Activated naive CD8-positive, alpha-beta T cell treated with anti-CD3 and anti-CD28 coated beads for 36 hours (primary cell): ENCODE results near the gene NAGS. TPM values are rescaled to one million over a fixed set of nuclear protein-coding genes. Genes with fewer than 3 reads are reported as not detected.
A peak's percentile ranks its signal among the peaks of the same experiment; 100 is the strongest.
"Not testable (repeated sequence)": the region's sequence is repeated elsewhere in the genome, so short reads cannot be mapped to it uniquely, and the experiment has no call there.

Experiments used
- DNase-seq: peaks from one replicate; pipeline ENCODE4 v3.0.0; 2021
- H3K27ac Mint-ChIP-seq: one replicate; pipeline ENCODE4 v1.8.0; 2022; ENCODE audit warnings: mild to moderate bottlenecking, moderate library complexity, mixed read lengths
- H3K27me3 Mint-ChIP-seq: one replicate; pipeline ENCODE4 v1.8.0; 2022; ENCODE audit warnings: mild to moderate bottlenecking, mixed read lengths
- H3K36me3 Mint-ChIP-seq: one replicate; pipeline ENCODE4 v1.8.0; 2021; ENCODE audit warnings: mild to moderate bottlenecking, mixed read lengths
- H3K4me1 Mint-ChIP-seq: one replicate; pipeline ENCODE4 v1.8.0; 2021; ENCODE audit warnings: mixed read lengths
- H3K4me3 Mint-ChIP-seq: one replicate; pipeline ENCODE4 v1.8.0; 2022; ENCODE audit warnings: mild to moderate bottlenecking, moderate library complexity, mixed read lengths
- H3K9me3 Mint-ChIP-seq: one replicate; pipeline ENCODE4 v1.8.0; 2022; ENCODE audit warnings: mixed read lengths
- total RNA-seq, 2 experiments: library from RNA; stranded (reverse); gene quantifications; one replicate each; pipeline ENCODE4 v1.2.3, GENCODE V29; 2021

Gene NAGS, protein sequence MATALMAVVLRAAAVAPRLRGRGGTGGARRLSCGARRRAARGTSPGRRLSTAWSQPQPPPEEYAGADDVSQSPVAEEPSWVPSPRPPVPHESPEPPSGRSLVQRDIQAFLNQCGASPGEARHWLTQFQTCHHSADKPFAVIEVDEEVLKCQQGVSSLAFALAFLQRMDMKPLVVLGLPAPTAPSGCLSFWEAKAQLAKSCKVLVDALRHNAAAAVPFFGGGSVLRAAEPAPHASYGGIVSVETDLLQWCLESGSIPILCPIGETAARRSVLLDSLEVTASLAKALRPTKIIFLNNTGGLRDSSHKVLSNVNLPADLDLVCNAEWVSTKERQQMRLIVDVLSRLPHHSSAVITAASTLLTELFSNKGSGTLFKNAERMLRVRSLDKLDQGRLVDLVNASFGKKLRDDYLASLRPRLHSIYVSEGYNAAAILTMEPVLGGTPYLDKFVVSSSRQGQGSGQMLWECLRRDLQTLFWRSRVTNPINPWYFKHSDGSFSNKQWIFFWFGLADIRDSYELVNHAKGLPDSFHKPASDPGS
- total RNA-seq, result 1 to 10 TPM in 1 of 2 experiments, under 1 TPM in 1; 0.82 to 1.1 TPM

- Mint-ChIP-seq H3K4me1 (peaks cover 25% of the 10 kb centered on the region), H3K4me3 (peak within 1 kb of the TSS; percentile 32), H3K9me3 (no peaks in the 10 kb centered on the region), H3K27ac (no peak within 1 kb of the TSS), H3K36me3 (peaks cover 3% of the 10 kb centered on the region), H3K27me3 (peaks cover 30% of the 10 kb centered on the region)
- DNase-seq, result no peak
These were observed at the start of gene NAGS for GRCh38 chr17:44004077-44004760. TSS of gene NAGS (plus strand) at chr17:44004622. CDS start at chr17:44004664, 42 bp downstream.

GRCh38 chr17:43956222-43956621 lies 48.2 kb upstream of the NAGS start:
- Mint-ChIP-seq H3K4me3 (no peak overlapping the region), H3K4me1 (peaks cover 3% of the 10 kb centered on the region), H3K27me3 (peaks cover 40% of the 10 kb centered on the region), H3K9me3 (no peaks in the 10 kb centered on the region), H3K36me3 (no peaks in the 10 kb centered on the region), H3K27ac (no peak overlapping the region)
- no peak for DNase-seq

- no peak overlapping the region for H3K27ac Mint-ChIP-seq
- no peaks in the 10 kb centered on the region for H3K36me3 Mint-ChIP-seq
- DNase-seq, result no peak
- H3K9me3 Mint-ChIP-seq, result no peaks in the 10 kb centered on the region
- H3K4me1 Mint-ChIP-seq, result no peaks in the 10 kb centered on the region
- no peak overlapping the region for H3K4me3 Mint-ChIP-seq
- H3K27me3 Mint-ChIP-seq, result peaks cover 21% of the 10 kb centered on the region
These were observed 45.6 kb upstream of the NAGS start for GRCh38 chr17:43958748-43959352.

- H3K4me3 Mint-ChIP-seq, H3K9me3 Mint-ChIP-seq, H3K36me3 Mint-ChIP-seq, DNase-seq, H3K4me1 Mint-ChIP-seq, H3K27ac Mint-ChIP-seq: not testable (repeated sequence)
- peaks cover 14% of the 10 kb centered on the region for H3K27me3 Mint-ChIP-seq
These were observed 43.1 kb upstream of the NAGS start for GRCh38 chr17:43961292-43961691.

DNA sequence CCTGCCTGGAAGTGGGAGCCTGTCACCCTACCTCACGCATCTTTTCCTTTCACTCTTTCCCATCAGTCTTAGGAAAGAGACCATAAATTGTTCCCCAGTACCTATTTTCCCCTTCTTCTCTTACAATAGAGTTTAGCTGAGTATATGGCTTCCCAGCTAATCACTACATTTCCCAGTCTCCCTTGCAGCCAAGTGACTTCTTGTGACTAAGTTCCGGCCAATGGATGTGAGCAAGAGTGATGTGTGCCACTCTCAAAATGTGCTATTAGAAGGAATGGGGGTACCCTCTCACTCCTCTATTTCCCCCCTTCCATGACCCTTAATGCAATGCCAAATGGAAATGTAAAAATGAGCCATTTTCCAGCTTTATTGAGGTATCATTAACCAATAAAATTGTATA lies 42.5 kb upstream of the NAGS start:
- Mint-ChIP-seq H3K36me3 (no peaks in the 10 kb centered on the region), H3K27me3 (peaks cover 14% of the 10 kb centered on the region), H3K4me3 (no peak overlapping the region), H3K27ac (no peak overlapping the region), H3K4me1 (no peaks in the 10 kb centered on the region), H3K9me3 (no peaks in the 10 kb centered on the region)
- no peak for DNase-seq

GRCh38 chr17:43962479-43962878 lies 41.9 kb upstream of the NAGS start:
- Mint-ChIP-seq H3K9me3 (no peaks in the 10 kb centered on the region), H3K36me3 (no peaks in the 10 kb centered on the region), H3K27ac (no peak overlapping the region), H3K4me3 (no peak overlapping the region), H3K4me1 (no peaks in the 10 kb centered on the region), H3K27me3 (peaks cover 14% of the 10 kb centered on the region)
- no peak for DNase-seq

- Mint-ChIP-seq H3K4me1 (no peaks in the 10 kb centered on the region), H3K4me3 (no peak overlapping the region), H3K36me3 (no peaks in the 10 kb centered on the region), H3K27ac (no peak overlapping the region), H3K9me3 (no peaks in the 10 kb centered on the region), H3K27me3 (peaks cover 14% of the 10 kb centered on the region)
- DNase-seq, result no peak
These were observed 38.1 kb upstream of the NAGS start for GRCh38 chr17:43966276-43966675.

DNA sequence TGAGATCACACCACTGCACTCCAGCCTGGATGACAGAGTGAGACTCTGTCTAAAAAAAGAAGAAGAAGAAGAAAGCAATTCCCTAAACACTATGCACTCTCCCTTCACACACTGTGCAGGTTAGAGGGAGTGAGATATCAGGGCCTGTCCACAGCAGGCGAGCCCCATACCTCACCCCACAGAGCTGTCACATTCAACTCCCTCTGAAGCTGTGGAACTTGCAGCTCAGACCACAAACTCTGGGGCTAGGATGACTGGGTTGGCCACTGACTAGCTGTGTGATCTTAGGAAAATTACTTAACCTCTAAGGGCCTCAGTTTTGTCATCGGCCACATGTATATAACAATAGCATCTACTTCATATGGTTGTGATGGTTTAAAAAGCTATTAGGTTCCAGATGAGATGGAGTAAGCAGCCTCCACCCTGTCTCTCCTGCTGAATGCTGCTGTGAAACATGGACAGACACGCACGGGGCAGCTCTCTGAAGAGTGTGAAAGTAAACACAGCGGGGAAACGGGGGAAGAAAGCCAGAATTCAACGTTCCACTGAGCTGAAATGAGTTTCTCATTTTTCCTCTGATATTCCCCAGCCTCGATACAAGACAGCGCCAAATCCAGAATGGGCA lies 37.1 kb upstream of the NAGS start:
- H3K4me1 Mint-ChIP-seq, result no peaks in the 10 kb centered on the region
- H3K27me3 Mint-ChIP-seq, result peaks cover 17% of the 10 kb centered on the region
- no peaks in the 10 kb centered on the region for H3K36me3 Mint-ChIP-seq
- H3K4me3 Mint-ChIP-seq, result no peak overlapping the region
- DNase-seq, result no peak
- no peak overlapping the region for H3K27ac Mint-ChIP-seq
- H3K9me3 Mint-ChIP-seq, result no peaks in the 10 kb centered on the region

- Mint-ChIP-seq H3K4me1 (no peaks in the 10 kb centered on the region), H3K27me3 (peaks cover 21% of the 10 kb centered on the region), H3K27ac (no peak overlapping the region), H3K36me3 (no peaks in the 10 kb centered on the region), H3K4me3 (no peak overlapping the region), H3K9me3 (no peaks in the 10 kb centered on the region)
- DNase-seq, result no peak
These were observed 34.1 kb upstream of the NAGS start for GRCh38 chr17:43970366-43970765.

DNA sequence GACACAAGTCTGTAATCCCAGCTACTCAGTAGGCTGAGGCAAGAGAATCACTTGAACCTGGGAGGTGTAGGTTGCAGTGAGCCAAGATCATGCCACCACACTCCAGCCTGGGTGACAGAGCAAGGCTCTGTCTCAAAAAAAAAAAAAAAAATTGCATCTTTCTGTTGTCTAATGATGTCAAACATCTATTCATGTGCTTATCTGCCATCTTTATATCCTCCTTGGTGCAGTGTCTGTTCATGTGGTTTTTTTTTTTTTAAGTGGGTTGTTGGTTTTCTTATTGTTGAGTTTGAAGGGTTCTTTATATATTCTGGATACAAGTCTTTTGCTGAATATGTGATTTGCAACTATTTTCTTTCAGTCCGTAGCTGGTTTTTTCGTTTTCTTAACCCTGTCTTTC lies 33.0 kb upstream of the NAGS start:
- DNase-seq, H3K27ac Mint-ChIP-seq, H3K9me3 Mint-ChIP-seq, H3K4me1 Mint-ChIP-seq, H3K36me3 Mint-ChIP-seq, H3K4me3 Mint-ChIP-seq: not testable (repeated sequence)
- H3K27me3 Mint-ChIP-seq, result peaks cover 15% of the 10 kb centered on the region

- not testable (repeated sequence) for DNase-seq, H3K27ac Mint-ChIP-seq, H3K4me1 Mint-ChIP-seq, H3K9me3 Mint-ChIP-seq, H3K4me3 Mint-ChIP-seq, H3K36me3 Mint-ChIP-seq
- H3K27me3 Mint-ChIP-seq, result peaks cover 19% of the 10 kb centered on the region
These were observed 31.8 kb upstream of the NAGS start for GRCh38 chr17:43972444-43973212.

DNA sequence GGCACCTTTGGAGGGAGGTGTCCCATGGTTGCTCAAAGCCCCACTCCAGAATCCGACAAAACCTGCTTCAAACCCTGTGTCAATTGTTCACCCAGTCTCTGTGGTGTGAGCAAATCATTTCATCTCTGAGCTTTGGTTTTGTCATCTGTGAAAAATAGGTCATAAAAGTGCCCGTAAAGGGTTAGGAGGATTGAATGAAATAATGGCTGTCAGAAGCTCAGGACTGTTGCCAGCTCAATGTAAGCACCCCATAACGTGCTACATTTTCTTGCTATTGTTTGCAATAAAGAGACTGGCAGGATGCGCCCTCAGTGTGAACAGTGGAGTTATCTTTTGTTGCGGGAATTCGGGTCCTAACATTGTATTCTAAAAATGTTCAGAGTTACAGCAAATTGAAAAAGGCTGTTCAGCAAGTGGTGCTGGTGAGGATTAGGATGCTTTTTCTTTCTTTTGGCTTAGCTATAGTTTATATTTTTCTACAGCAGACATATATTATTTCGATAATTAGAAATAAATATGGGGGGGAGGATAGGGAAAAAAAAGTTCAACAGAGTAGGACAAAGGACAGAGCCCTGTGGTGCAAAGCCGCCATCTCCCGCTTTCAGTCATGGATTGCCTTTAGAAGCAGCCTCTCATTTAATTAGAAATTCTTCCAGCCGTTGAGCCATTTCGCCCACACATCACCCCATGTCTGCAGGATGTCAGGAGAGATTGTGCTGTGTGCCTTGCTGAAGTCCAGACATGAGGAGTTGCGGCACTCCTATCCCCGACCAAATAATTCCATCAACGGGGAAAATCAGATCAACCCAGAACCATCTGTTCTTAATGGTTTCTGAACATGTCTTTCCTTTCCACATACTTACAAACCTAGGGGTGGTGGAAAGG lies 29.8 kb upstream of the NAGS start:
- Mint-ChIP-seq H3K4me1 (no peaks in the 10 kb centered on the region), H3K36me3 (no peaks in the 10 kb centered on the region), H3K27ac (no peak overlapping the region), H3K9me3 (no peaks in the 10 kb centered on the region), H3K4me3 (no peak overlapping the region), H3K27me3 (peaks cover 23% of the 10 kb centered on the region)
- no peak for DNase-seq

DNA sequence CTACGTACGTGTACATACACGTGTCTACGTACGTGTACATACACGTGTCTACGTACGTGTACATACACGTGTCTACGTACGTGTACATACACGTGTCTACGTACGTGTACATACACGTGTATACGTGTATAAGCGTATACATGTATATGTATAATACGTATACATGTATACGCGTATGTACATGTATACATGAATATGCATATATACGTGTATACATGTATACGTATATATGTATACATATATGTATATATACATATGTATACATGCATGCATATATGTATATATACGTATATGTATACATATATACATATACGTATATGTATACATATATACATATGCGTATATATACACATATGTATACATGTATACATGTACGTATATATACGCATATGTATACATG lies 28.5 kb upstream of the NAGS start:
- H3K9me3 Mint-ChIP-seq, result no peaks in the 10 kb centered on the region
- no peak for DNase-seq
- H3K36me3 Mint-ChIP-seq, result no peaks in the 10 kb centered on the region
- no peak overlapping the region for H3K4me3 Mint-ChIP-seq
- H3K4me1 Mint-ChIP-seq, result no peaks in the 10 kb centered on the region
- no peak overlapping the region for H3K27ac Mint-ChIP-seq
- H3K27me3 Mint-ChIP-seq, result peaks cover 23% of the 10 kb centered on the region
